Endometrium (tissue), 2 donors: ENCODE measurements around the gene FAM174C.
"Not testable (repeated sequence)": the region's sequence is repeated elsewhere in the genome, so short reads cannot be mapped to it uniquely, and the experiment has no call there.

ENCODE experiments used
- FAIRE-seq: peaks from 2 replicates; lab custom pipeline; 2012; peaks lifted over from hg19 to GRCh38; lab: Jason Lieb, UNC
- donor health status: control.
- donor health status: control.

Gene FAM174C

GRCh38 chr19:1237027-1237659 lies 38.2 kb upstream of the FAM174C start:
- no peak for FAIRE-seq

GRCh38 chr19:1237754-1238368 lies 37.5 kb upstream of the FAM174C start, which contains the start of gene CBARP:
TSS of gene CBARP (minus strand) at chr19:1238005. CDS start at chr19:1236100, 1,905 bp downstream.
- FAIRE-seq: no peak

DNA sequence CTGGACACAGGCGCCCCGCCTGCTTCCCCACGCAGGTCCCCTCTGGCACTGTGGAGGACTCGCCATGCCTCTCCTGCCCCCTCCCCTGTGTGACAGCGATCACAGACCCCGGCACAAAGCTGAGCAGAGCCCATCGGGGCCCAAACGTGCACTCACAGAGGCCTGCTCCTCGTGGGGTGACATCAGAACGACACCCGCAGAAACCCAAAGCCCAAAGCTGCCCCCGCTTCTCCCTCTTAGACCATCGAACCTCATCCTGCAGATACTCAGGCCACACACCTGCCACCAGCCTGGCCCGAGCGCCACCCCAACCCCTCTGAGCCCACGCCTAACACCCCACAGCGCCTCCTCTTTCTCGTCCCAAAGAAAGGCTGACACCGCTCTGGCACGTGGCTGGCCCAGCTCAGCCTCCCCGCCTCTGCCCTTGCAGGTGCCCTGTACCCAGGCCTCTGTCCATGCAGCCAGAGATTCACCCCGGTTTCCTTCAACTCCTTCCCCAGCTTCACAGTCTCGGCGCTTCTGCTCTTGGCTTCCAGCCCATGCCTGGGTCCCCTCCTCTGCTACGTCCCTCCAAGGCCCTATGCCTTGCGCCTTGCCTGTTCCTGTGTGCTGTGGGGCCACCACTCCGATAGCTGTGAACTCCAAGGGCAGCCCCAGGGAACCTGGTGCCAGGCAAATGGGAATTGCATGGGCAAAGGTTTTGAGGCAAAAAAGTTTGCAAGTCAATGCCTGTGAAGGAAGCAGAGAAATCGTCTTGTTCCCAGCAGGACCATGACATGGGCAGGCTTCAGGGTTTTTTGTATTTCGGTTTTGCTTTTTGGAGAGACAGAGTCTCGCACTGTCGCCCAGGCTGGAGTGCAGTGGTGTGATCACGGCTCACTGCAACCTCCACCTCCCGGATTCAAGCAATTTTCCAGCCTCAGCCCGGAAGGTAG lies 36.7 kb upstream of the FAM174C start:
- no peak for FAIRE-seq

GRCh38 chr19:1239420-1239795 lies 35.9 kb upstream of the FAM174C start:
- no peak for FAIRE-seq

- no peak for FAIRE-seq
These were observed 35.3 kb upstream of the FAM174C start for GRCh38 chr19:1239796-1240737.

DNA sequence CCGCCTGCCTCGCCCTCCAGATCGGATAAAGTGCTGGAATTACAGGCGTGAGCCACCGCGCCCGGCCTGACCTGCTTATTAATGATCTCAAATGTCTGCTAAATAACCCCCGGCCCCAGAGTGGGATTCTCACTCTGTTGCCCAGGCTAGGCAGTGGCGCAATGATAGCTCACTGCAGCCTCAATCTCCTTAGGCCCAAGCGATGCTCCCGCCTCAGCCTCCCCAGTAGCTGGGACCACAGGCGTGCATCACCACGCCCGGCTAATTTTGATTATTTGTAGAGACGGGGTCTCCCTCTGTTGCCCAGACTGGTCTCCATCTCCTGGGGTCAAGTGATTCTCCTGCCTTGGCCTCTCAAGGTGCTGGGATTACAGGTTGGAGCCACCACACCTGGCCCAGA lies 34.4 kb upstream of the FAM174C start:
- FAIRE-seq: no peak

- FAIRE-seq: peak; percentile 61
These were observed 33.8 kb upstream of the FAM174C start, which contains the start of gene ATP5F1D for GRCh38 chr19:1241417-1242095. TSS of gene ATP5F1D (plus strand) at chr19:1241751. CDS start at chr19:1241851, 100 bp downstream.

GRCh38 chr19:1243768-1244692 lies 31.3 kb upstream of the FAM174C start:
- FAIRE-seq: no peak

DNA sequence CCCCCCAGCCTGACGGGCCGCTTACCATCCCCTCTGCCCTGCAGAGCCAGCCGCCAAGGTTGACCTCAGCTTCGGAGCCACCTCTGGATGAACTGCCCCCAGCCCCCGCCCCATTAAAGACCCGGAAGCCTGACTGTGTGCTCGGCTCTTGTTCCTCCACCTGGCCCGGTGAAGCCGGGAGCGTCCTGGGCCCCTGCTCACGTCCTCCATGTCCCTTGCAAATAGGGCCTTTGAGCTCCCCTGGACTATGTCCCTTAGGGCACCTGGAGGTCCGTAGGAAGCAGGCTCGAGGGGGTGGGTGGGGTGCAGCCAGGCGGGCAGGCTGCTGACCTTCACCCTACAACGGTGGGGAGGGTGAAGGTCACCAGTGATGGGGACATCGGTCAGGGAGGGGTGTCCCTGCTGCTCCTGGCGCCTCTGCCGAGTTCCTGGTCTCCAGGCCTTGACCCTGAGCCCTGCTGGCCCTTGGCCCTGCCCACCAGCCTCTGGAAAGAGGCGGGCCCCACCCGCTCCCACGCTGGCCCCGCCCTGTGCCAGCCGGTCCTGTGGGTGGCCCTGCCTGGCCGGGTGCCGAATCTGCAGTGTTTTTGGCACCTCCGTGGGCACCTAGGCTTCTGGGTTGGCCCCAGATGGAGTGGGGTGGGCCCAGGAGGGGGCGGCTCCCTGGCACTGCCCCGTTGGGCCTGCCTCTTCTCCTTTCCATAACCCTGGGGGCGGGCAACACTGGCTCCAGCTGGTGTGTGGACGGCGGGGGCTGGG lies 30.5 kb upstream of the FAM174C start:
- no peak for FAIRE-seq

- FAIRE-seq: no peak
These were observed 29.7 kb upstream of the FAM174C start for GRCh38 chr19:1245494-1246264.

GRCh38 chr19:1246265-1247087 lies 28.9 kb upstream of the FAM174C start:
- FAIRE-seq: not testable (repeated sequence)

DNA sequence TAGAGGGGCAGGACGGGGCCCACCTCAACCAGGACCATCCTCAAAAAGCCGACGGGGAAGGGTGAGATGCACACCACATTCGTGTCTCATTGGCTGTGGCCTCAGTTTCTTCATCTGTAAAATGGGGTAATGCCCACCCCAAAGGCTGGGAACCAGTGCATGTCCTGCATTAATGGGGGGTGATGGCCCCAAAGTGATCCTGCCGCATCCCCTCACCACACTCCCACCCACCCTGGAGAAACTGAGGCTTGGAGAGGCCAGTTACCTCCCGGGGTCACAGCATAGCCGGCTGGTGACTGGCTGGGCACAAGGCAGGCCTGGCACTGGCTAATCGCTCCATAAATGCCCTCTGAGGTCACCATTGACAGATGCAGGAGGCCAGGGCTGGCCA lies 27.6 kb upstream of the FAM174C start:
- FAIRE-seq: no peak

DNA sequence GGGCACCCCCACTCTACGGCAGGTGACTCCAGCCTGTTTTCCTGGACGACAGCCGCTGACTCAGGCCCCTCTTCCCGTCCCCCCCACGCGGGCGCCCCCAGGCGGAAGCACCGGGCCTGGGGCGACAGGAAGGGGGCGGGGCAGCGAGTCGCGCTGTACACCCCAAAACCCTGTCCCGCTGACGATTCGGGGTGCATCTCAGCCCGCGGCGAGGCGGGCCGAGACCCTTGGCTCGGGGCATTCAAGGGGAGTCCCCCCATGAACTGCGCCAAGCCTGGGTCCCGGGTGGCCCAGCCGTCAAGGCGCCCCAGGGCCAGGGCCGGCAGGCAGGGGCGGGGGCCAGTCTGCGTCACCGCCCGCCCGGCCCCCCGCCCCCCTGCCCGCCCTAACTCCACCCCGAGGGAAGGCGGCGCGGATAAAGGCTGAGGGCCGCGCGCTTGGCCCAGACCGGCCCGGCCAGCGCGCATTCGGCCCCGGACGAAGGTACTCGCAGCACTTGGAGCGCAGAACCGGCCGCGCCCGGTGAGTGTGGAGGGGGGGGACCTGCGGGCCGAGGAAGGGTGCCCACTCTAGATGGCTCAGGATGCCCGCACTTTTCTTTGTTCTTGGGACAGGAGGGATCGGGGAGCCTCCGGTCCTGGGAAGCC lies 27.1 kb upstream of the FAM174C start, which contains the start of gene MIDN:
TSS of gene MIDN (plus strand) at position 445 of the 647 bp plus-strand sequence. CDS start 1,714 bp downstream, outside the sequence.
- no peak for FAIRE-seq

- FAIRE-seq: no peak
These were observed 26.5 kb upstream of the FAM174C start for GRCh38 chr19:1248786-1249297.

DNA sequence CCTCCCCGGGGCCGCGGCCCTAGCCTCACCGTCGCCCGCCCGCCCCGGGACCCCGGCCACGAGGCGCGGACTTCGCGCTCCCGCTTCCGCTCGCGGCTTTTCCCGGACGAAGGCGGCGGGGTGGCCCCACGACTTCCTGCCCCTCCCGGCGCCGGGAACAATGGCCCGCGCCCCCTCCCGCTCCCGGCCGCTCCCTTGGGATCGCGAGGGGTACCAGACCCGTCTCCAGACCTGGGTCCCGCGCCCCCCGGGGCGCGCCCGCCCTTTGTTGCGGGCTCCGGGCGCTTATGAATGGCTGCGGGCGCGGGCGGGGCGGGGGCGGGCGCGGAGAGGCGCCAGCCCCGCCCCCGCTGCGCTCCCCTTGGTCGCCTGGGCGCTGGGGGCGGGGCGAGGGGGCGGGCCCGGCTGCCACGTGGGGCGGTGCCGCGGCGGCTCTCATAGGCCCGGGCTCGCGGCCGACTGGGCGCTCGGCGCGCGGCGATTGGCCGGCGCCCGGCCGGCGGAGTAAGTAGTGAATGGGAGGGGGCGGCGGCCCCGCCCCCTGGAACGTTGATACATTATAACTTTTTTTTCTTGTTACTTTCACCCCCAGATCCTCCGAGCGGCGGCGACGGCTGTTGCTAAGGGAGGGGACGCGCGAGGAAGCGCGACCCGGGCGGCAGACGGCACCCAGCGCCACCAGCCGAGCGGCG lies 25.9 kb upstream of the FAM174C start:
- no peak for FAIRE-seq

GRCh38 chr19:1249990-1250436 lies 25.3 kb upstream of the FAM174C start:
- FAIRE-seq: no peak
